Fibroblast of mammary gland (primary cell): ENCODE measurements around the gene NTRK1.

ENCODE experiments used
- DNase-seq: peaks from one replicate; pipeline ENCODE4 v3.0.0-alpha.2; 2010; ENCODE audit warnings: low read depth
- H3K4me3 ChIP-seq: 2 replicates; pipeline ENCODE4 v1.5.1; 2011; ENCODE audit warnings: low read depth, mild to moderate bottlenecking, low read length, moderate library complexity; ENCODE audit not compliant: control insufficient read depth
- CTCF ChIP-seq: conservative IDR thresholded peaks from 2 replicates; pipeline ENCODE4 v1.5.1; 2011; ENCODE audit warnings: low read depth, low read length, inconsistent platforms; ENCODE audit not compliant: control insufficient read depth, insufficient read depth

NTRK1 gene

GRCh38 chr1:156860628-156861423 lies at the start of gene NTRK1:
Gene NTRK1 (plus strand): TSS chr1:156860865. CDS start chr1:156860935, 70 bp downstream.
- TF ChIP-seq CTCF = no peak
- peak within 1 kb of the TSS; percentile 0 for H3K4me3 ChIP-seq
- no peak for DNase-seq

DNA sequence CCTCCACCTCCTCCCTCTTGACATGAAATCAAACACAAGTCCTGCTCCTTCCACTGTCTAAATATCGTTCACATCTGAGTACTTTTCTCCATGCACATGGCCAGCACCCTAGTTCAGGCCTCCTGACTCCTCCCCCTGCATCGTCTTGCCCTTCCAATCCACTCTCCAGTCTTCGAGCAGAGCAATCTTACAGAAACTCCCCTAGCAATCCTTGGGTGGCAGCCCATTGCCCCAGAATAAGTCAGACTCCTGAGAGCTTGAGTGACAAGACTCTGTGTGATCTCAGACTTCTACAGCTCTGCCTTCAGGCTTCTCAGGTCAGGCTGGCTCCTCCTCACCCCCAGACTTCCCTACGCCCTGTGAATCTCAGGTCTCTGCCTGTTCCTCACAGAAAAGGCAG lies 49.5 kb upstream of the NTRK1 start:
- DNase-seq = no peak
- TF ChIP-seq CTCF = no peak
- H3K4me3 ChIP-seq = no peak overlapping the region

- no peak for DNase-seq
- no peak for TF ChIP-seq CTCF
- H3K4me3 ChIP-seq = no peak overlapping the region
These were observed 48.2 kb upstream of the NTRK1 start for GRCh38 chr1:156812293-156812990.

DNA sequence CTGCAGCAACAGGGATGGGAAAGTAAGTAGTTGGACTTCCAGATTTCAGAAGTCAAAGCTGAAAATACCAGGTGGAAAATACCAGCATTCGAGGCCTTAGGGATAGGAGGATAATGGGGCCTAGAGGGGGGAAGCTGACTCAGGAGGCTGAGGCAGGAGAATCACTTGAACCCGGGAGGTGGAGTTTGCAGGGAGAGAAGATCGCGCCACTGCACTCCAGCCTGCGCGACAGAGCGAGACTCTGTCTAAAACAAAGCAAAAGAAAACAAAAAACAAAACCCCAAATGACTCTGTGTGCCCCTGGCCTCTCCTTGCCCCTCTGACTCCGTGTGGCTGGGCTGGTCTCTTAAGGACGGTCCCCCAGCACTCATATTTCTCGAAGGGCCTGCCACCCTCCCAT lies 47.4 kb upstream of the NTRK1 start:
- no peak for TF ChIP-seq CTCF
- H3K4me3 ChIP-seq = no peak overlapping the region
- DNase-seq = no peak

GRCh38 chr1:156813750-156814570 lies 46.7 kb upstream of the NTRK1 start:
- peak overlapping the region; percentile 16 for H3K4me3 ChIP-seq
- peak; percentile 39 for DNase-seq
- peak; percentile 36 for TF ChIP-seq CTCF

GRCh38 chr1:156814571-156815260 lies 45.9 kb upstream of the NTRK1 start:
- no peak for TF ChIP-seq CTCF
- no peak for DNase-seq

More at GRCh38 chr1:156814571-156815260, 45.9 kb upstream of the NTRK1 start:
- H3K4me3 ChIP-seq = no peak overlapping the region
